IMR-90 (cell line): ENCODE data around the gene TRPC4. TPM values are rescaled to one million over a fixed set of nuclear protein-coding genes. Genes with fewer than 3 reads are reported as not detected.
A peak's percentile ranks its signal among the peaks of the same experiment; 100 is the strongest.

ENCODE experiments used
- ATAC-seq: fragments of 200-7000 bp; cut with Tn5 transposase; 2 replicates; pipeline ENCODE4 v1.9.1; 2020; ENCODE audit warnings: low read depth, mild to moderate bottlenecking, moderate library complexity
- BruUV-seq: library from RNA; stranded (reverse); fragments of 400-500 nt; replicated peaks from 2 replicates; lab custom pipeline; 2021; lab: Mats Ljungman, UMichigan
- CTCF ChIA-PET: fragments of 300-600 bp; formaldehyde crosslinking; extraction: SDS; loops from one replicate; lab custom pipeline; 2021; ENCODE audit warnings: antibody characterized with exemption; lab: Yijun Ruan, JAX
- POLR2A ChIA-PET: fragments of 300-600 bp; sonication (Branson Sonifier 250); formaldehyde crosslinking; loops from one replicate; lab custom pipeline; 2022; ENCODE audit warnings: antibody characterized with exemption; ENCODE audit not compliant: unreplicated experiment; lab: Charles Lee
- DNase-seq: peaks from one replicate; pipeline ENCODE4 v3.0.0; 2013
- H2AFZ ChIP-seq: replicated peaks from 2 replicates; pipeline ENCODE3; 2013; ENCODE audit warnings: low read length, mild to moderate bottlenecking; ENCODE audit not compliant: poor library complexity
- H2AK5ac ChIP-seq: 2 replicates; pipeline ENCODE4 v1.6.1; 2013; ENCODE audit warnings: low read depth, low read length, inconsistent platforms
- H2AK9ac ChIP-seq: replicated peaks from 2 replicates; pipeline ENCODE3; 2013; ENCODE audit warnings: mild to moderate bottlenecking, low read depth, low read length, moderate library complexity; ENCODE audit not compliant: poor library complexity
- H2BK120ac ChIP-seq: 2 replicates; pipeline ENCODE4 v1.6.1; 2013; ENCODE audit warnings: low read depth, low read length, inconsistent platforms
- H2BK15ac ChIP-seq: 3 replicates; pipeline ENCODE4 v1.6.1; 2013; ENCODE audit warnings: low read depth, low read length, inconsistent platforms
- H2BK20ac ChIP-seq: 2 replicates; pipeline ENCODE4 v1.6.1; 2013; ENCODE audit warnings: low read depth, mild to moderate bottlenecking, inconsistent platforms, low read length, moderate library complexity
- H2BK5ac ChIP-seq: 2 replicates; pipeline ENCODE4 v1.6.1; 2013; ENCODE audit warnings: mild to moderate bottlenecking, low read depth, low read length, inconsistent platforms; ENCODE audit not compliant: poor library complexity, severe bottlenecking
- H3K14ac ChIP-seq: replicated peaks from 2 replicates; pipeline ENCODE4 v1.6.1; 2013; ENCODE audit warnings: low read depth, low read length, inconsistent platforms
- H3K18ac ChIP-seq: 2 replicates; pipeline ENCODE4 v1.6.1; 2013; ENCODE audit warnings: low read depth, low read length, control low read depth
- H3K23ac ChIP-seq: 2 replicates; pipeline ENCODE4 v1.6.1; 2013; ENCODE audit warnings: low read depth, low read length, inconsistent platforms
- H3K27ac ChIP-seq: 2 replicates; pipeline ENCODE4 v1.5.1; 2013; ENCODE audit warnings: mild to moderate bottlenecking, control low read depth, low read length; ENCODE audit not compliant: insufficient read depth
- H3K27me3 ChIP-seq: 2 replicates; pipeline ENCODE4 v1.6.1; 2013; ENCODE audit warnings: low read length; ENCODE audit not compliant: control insufficient read depth, insufficient read depth
- H3K36me3 ChIP-seq: 2 replicates; pipeline ENCODE4 v1.6.1; 2013; ENCODE audit warnings: low read length, mixed read lengths; ENCODE audit not compliant: control insufficient read depth, insufficient read depth
- H3K4ac ChIP-seq: 2 replicates; pipeline ENCODE4 v1.6.1; 2013; ENCODE audit warnings: low read depth, low read length, inconsistent platforms
- H3K4me1 ChIP-seq: 2 replicates; pipeline ENCODE4 v1.6.1; 2013; ENCODE audit warnings: low read length, mixed read lengths; ENCODE audit not compliant: control insufficient read depth, insufficient read depth
- H3K4me2 ChIP-seq: 2 replicates; pipeline ENCODE4 v1.6.1; 2013; ENCODE audit warnings: low read depth, mild to moderate bottlenecking, control low read depth, low read length, moderate library complexity
- H3K4me3 ChIP-seq: 2 replicates; pipeline ENCODE4 v1.5.1; 2013; ENCODE audit warnings: low read depth, mild to moderate bottlenecking, control low read depth, low read length, moderate library complexity; ENCODE audit not compliant: insufficient read depth
- H3K56ac ChIP-seq: 2 replicates; pipeline ENCODE4 v1.6.1; 2013; ENCODE audit warnings: low read length, inconsistent platforms; ENCODE audit not compliant: insufficient read depth; ENCODE audit errors: extremely low read depth
- H3K79me1 ChIP-seq, 2 experiments: 2 replicates each; pipeline ENCODE4 v1.6.1; 2013; ENCODE audit warnings: low read length in 2 of 2, inconsistent platforms in 1 of 2, low read depth in 1 of 2
- H3K9ac ChIP-seq: 2 replicates; pipeline ENCODE4 v1.6.1; 2013; ENCODE audit warnings: low read depth, low read length, control low read depth
- H3K9me1 ChIP-seq: 2 replicates; pipeline ENCODE4 v1.6.1; 2013; ENCODE audit warnings: low read length, inconsistent platforms; ENCODE audit not compliant: insufficient read depth
- H3K9me3 ChIP-seq: 2 replicates; pipeline ENCODE4 v1.6.1; 2013; ENCODE audit warnings: low read length; ENCODE audit not compliant: control insufficient read depth, insufficient read depth
- H4K20me1 ChIP-seq: 2 replicates; pipeline ENCODE4 v1.6.1; 2013; ENCODE audit warnings: low read length, inconsistent platforms; ENCODE audit not compliant: insufficient read depth
- H4K5ac ChIP-seq: 2 replicates; pipeline ENCODE4 v1.6.1; 2013; ENCODE audit warnings: mild to moderate bottlenecking, low read depth, low read length, control low read depth
- H4K8ac ChIP-seq, 2 experiments: 2 replicates each; pipeline ENCODE4 v1.6.1; 2013; ENCODE audit warnings: low read depth in 2 of 2, low read length in 2 of 2, control low read depth in 1 of 2, inconsistent platforms in 1 of 2
- H4K91ac ChIP-seq: 2 replicates; pipeline ENCODE4 v1.6.1; 2013; ENCODE audit warnings: low read depth, low read length, inconsistent platforms; ENCODE audit not compliant: insufficient read depth
- BHLHE40 ChIP-seq: fragments of 150-350 bp; IDR thresholded peaks from 2 replicates; pipeline ENCODE4 v1.6.1; 2016; ENCODE audit warnings: mild to moderate bottlenecking, low read depth, low read length
- CEBPB ChIP-seq: IDR thresholded peaks from 2 replicates; pipeline ENCODE4 v1.6.1; 2012; ENCODE audit warnings: low read depth, low read length, improper control_type of control experiment
- CHD1 ChIP-seq: IDR thresholded peaks from 2 replicates; pipeline ENCODE4 v1.6.1; 2012; ENCODE audit warnings: low read depth, low read length, improper control_type of control experiment
- CTCF ChIP-seq: conservative IDR thresholded peaks from 2 replicates; pipeline ENCODE4 v1.5.1; 2012; ENCODE audit warnings: mild to moderate bottlenecking, low read depth, low read length, improper control_type of control experiment
- FOS ChIP-seq: fragments of 150-350 bp; IDR thresholded peaks from 2 replicates; pipeline ENCODE4 v1.6.1; 2016; ENCODE audit warnings: low read depth, low read length
- MAFK ChIP-seq: IDR thresholded peaks from 2 replicates; pipeline ENCODE4 v1.6.1; 2012; ENCODE audit warnings: low read depth, low read length, improper control_type of control experiment
- MAZ ChIP-seq: IDR thresholded peaks from 2 replicates; pipeline ENCODE4 v1.6.1; 2012; ENCODE audit warnings: low read depth, mild to moderate bottlenecking, low read length, improper control_type of control experiment, moderate library complexity, borderline replicate concordance
- MXI1 ChIP-seq: IDR thresholded peaks from 2 replicates; pipeline ENCODE4 v1.6.1; 2012; ENCODE audit warnings: low read depth, mild to moderate bottlenecking, low read length, moderate library complexity, borderline replicate concordance
- NFE2L2 ChIP-seq: fragments of 150-350 bp; IDR thresholded peaks from 2 replicates; pipeline ENCODE4 v1.6.1; 2016; ENCODE audit warnings: low read depth, mild to moderate bottlenecking, low read length
- POLR2A ChIP-seq: IDR thresholded peaks from 2 replicates; pipeline ENCODE4 v1.6.1; 2012; ENCODE audit warnings: mild to moderate bottlenecking, low read depth, low read length
- RAD21 ChIP-seq: IDR thresholded peaks from 2 replicates; pipeline ENCODE4 v1.6.1; 2012; ENCODE audit warnings: low read length, improper control_type of control experiment
- RCOR1 ChIP-seq: IDR thresholded peaks from 2 replicates; pipeline ENCODE4 v1.6.1; 2012; ENCODE audit warnings: mild to moderate bottlenecking, low read length, improper control_type of control experiment; ENCODE audit not compliant: insufficient replicate concordance
- RFX5 ChIP-seq: IDR thresholded peaks from 2 replicates; pipeline ENCODE4 v1.8.0; 2012; ENCODE audit warnings: low read depth, mild to moderate bottlenecking, low read length, moderate library complexity
- SMC3 ChIP-seq: fragments of 150-350 bp; IDR thresholded peaks from 2 replicates; pipeline ENCODE4 v1.6.1; 2016; ENCODE audit warnings: low read depth, mild to moderate bottlenecking, antibody characterized with exemption, low read length, moderate library complexity
- USF2 ChIP-seq: fragments of 150-350 bp; IDR thresholded peaks from 2 replicates; pipeline ENCODE4 v1.6.1; 2017; ENCODE audit warnings: mild to moderate bottlenecking, antibody characterized with exemption, low read length, low read depth
- WGBS, 2 experiments: methylation state at CpG; one replicate each; pipeline versions ENCODE4 v1.1.5 to v1.1.7; 2013; ENCODE audit warnings: missing lambda C conversion rate in 2 of 2; ENCODE audit not compliant: insufficient read length in 1 of 2; ENCODE audit errors: extremely low coverage in 2 of 2; 5-methylcytosine and 5-hydroxymethylcytosine counted together
- dilution Hi-C: fragments of 300-500 bp; cut with HindIII; formaldehyde crosslinking; loops from one replicate; pipeline ENCODE4 v1.14.3; 2018; ENCODE audit warnings: low sequenced_read_pairs; ENCODE audit not compliant: unreplicated experiment
- in situ Hi-C: fragments of 300-500 bp; cut with MboI; formaldehyde crosslinking; loops from 3 replicates; pipeline ENCODE4 v1.14.3; 2019; ENCODE audit warnings: low sequenced_read_pairs, inconsistent platforms, mixed read lengths
- intact Hi-C: fragments of 100-400 bp; cut with micrococcal nuclease; formaldehyde crosslinking; loops from 2 replicates; pipeline ENCODE4 v1.10.0; 2022
- polyA plus RNA-seq, 3 experiments: library from polyadenylated mRNA; depleted of rRNA; stranded (reverse); fragments of >200 nt; gene quantifications; 2 replicates each; pipeline ENCODE4 v1.2.3, GENCODE V29; 2012; ENCODE audit warnings: low replicate concordance in 1 of 3
- total RNA-seq: library from RNA; depleted of rRNA; stranded (reverse); fragments of >200 nt; gene quantifications from 2 replicates; pipeline ENCODE4 v1.2.3, GENCODE V29; 2012

The TRPC4 gene
- total and polyA plus RNA-seq, 2 of the 4 experiments (the other 2 are of a cell fraction) = 1.9 to 5.2 TPM

GRCh38 chr13:37685206-37685605, 184.4 kb downstream of the TRPC4 start:
- dilution Hi-C loops = no loop called here
- peak; percentile 62; the same call in 1 of the 2 replicates for ATAC-seq
- BruUV-seq = no TSS peak

More at GRCh38 chr13:37685206-37685605, 184.4 kb downstream of the TRPC4 start:
- H4K8ac ChIP-seq = no peak overlapping the region
- no peaks in the 10 kb centered on the region for H3K36me3 ChIP-seq
- intact Hi-C loops = no loop called here
- no peak overlapping the region for H3K4ac ChIP-seq
- H3K27ac ChIP-seq = no peak overlapping the region
- in situ Hi-C loops = no loop called here
- H3K23ac ChIP-seq = no peak overlapping the region
- H2BK15ac ChIP-seq = peak overlapping the region; percentile 74; the same call in 2 of the 3 replicates
- no peak overlapping the region for H4K91ac ChIP-seq
- peak overlapping the region; percentile 49; the same call in 1 of the 2 replicates for H3K4me2 ChIP-seq
- TF ChIP-seq BHLHE40 (no peak), CHD1 (no peak), RCOR1 (no peak), FOS (no peak), RAD21 (no peak), POLR2A (no peak), CEBPB (no peak), RFX5 (no peak), SMC3 (no peak), MXI1 (no peak), MAZ (no peak), CTCF (no peak), NFE2L2 (no peak), MAFK (no peak), USF2 (no peak)
- H3K79me1 ChIP-seq = no peaks in the 10 kb centered on the region
- no peak overlapping the region for H2BK120ac ChIP-seq
- no peak overlapping the region for H2BK20ac ChIP-seq
- H3K9me1 ChIP-seq = no peaks in the 10 kb centered on the region
- H3K27me3 ChIP-seq = no peaks in the 10 kb centered on the region
- no peak overlapping the region for H3K9ac ChIP-seq
- H3K56ac ChIP-seq = no peak overlapping the region; the same call in 1 of the 2 replicates
- peaks cover 11% of the 10 kb centered on the region for H3K4me1 ChIP-seq
- no CpG with 5 or more reads among the region's 5 CpGs for WGBS, 2 experiments
- 0 out of 2 replicates have a peak overlapping the region, but pooled peaks have one; percentile 3 for H2AK5ac ChIP-seq
- no peak overlapping the region for H3K14ac ChIP-seq
- H4K5ac ChIP-seq = peak overlapping the region; percentile 58; the same call in 1 of the 2 replicates
- ChIA-PET CTCF (no interaction called here), POLR2A (no interaction called here)
- H3K9me3 ChIP-seq = no peaks in the 10 kb centered on the region
- peak overlapping the region; percentile 63; the same call in 1 of the 2 replicates for H3K18ac ChIP-seq
- DNase-seq = peak; percentile 28
- H3K4me3 ChIP-seq = no peak overlapping the region
- no peaks in the 10 kb centered on the region for H4K20me1 ChIP-seq
- no peak overlapping the region for H2AFZ ChIP-seq
- H2AK9ac ChIP-seq = no peak overlapping the region
- peak overlapping the region; percentile 59 for H2BK5ac ChIP-seq
